ENCODE results near the gene PRPF38B. TPM values are rescaled to one million over a fixed set of nuclear protein-coding genes. Genes with fewer than 3 reads are reported as not detected.

PRPF38B gene
- total and polyA plus RNA-seq, 4 donors, result 9.5 to 20.9 (median 14.3) TPM

DNA sequence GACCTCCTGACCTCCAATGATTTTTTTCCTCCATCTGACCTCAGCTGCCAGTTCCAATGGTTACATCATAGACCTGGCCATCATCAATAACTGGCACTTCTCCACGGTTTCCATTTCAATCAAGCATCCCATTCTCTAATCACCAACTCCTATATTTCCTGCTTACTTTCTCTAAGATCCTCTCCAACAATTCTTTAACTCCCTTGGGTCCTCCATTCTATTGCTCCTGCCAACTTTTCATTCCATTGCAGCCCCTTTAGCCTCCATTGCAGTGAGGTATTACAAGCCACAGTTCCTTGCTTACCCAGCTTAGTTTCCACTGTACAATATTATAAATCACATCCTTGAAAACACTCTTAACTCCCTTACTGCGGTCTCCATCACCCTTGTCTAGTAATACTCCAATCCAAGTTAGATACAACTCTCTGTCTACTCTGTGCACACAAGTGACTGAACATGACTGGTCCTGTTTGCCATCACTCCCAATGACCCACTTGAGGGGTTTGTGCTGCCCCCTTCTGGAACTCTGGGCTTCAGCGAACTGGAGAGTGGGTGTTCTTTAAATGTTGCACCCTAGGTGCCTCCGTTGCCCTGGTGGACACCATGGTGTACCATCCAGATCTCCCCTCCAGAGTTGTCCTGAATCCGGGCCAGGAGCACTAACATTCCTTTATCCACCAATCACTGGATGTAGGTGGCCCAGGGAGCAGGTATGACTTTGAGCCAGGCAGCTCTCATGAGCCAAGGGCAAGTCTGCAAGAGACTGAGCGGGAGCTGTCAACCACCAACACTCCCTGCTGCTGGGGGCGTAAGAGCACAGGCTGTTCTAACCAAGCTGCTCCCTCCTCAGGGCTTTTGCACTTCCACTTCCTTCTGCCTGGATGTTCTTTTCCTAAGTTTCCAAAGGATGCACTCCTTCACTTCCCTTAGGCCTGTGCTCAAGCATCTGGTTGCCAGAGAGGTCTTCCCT is 16.9 kb downstream of the PRPF38B start:
- WGBS, result 73% methylated on average over 7 of the region's 7 CpGs
- Histone ChIP-seq H3K36me3 (ENCODE audit: control insufficient read depth in 4 of 4, insufficient read depth in 3 of 4, low read depth in 1 of 4, low read length in 3 of 4) (no peaks in the 10 kb centered on the region), H3K9ac (ENCODE audit: low read depth in 1 of 2, low read length in 2 of 2) (no peak overlapping the region), H3K9me3 (ENCODE audit: control insufficient read depth in 4 of 4, low read length in 3 of 4) (no peaks in the 10 kb centered on the region), H3K27me3 (ENCODE audit: control insufficient read depth in 4 of 4, insufficient read depth in 4 of 4, low read length in 3 of 4) (no peaks in the 10 kb centered on the region), H3K27ac (ENCODE audit: low read depth in 1 of 2, low read length in 2 of 2) (no peak overlapping the region), H3K4me1 (ENCODE audit: control insufficient read depth in 4 of 4, insufficient read depth in 4 of 4, low read length in 3 of 4) (no peaks in the 10 kb centered on the region), H3K4me3 (ENCODE audit: low read depth in 1 of 3, low read length in 3 of 3) (no peak overlapping the region)
- peak; percentile 41 for DNase-seq (ENCODE audit: low spot score)
- TF ChIP-seq RAD21 (IDR thresholded peaks at IDR 0.05) (peak; percentile 29 to 39), SP1 (IDR thresholded peaks at IDR 0.05) (no peak), NR2F2 (IDR thresholded peaks at IDR 0.05) (peak; percentile 18)

DNA sequence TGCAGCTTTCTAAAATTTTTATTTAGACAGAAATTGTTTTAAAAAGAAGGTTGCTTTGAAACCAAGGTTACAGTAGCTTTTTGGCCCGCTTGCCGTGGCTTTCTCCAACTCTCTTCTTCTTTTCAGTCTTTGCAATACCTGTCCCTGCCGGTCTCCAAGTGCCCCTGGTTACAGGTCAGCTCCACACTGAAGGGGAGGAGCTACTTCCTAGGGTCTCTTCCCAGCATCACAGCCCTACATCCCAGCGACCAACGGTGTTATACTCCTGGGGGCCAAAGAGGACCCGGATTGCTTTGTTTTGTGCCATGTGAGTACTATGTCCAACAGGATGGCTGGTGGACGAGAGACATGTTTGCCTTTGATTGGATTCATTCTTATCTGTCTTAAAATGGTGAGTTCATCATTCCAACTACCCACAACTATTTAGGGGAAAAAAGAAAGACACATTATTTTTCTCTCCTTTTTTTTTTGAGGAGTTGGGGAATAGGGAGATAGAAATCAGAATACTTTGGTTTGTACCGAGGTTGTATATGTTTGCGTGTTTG is 20.6 kb downstream of the PRPF38B start, which contains the start of gene FNDC7:
TSS of gene FNDC7 (plus strand) at position 303 of the 545 bp plus-strand sequence. CDS start at position 329, 26 bp downstream.
- DNase-seq (ENCODE audit: low spot score), result no peak
- TF ChIP-seq, protein P1, sequence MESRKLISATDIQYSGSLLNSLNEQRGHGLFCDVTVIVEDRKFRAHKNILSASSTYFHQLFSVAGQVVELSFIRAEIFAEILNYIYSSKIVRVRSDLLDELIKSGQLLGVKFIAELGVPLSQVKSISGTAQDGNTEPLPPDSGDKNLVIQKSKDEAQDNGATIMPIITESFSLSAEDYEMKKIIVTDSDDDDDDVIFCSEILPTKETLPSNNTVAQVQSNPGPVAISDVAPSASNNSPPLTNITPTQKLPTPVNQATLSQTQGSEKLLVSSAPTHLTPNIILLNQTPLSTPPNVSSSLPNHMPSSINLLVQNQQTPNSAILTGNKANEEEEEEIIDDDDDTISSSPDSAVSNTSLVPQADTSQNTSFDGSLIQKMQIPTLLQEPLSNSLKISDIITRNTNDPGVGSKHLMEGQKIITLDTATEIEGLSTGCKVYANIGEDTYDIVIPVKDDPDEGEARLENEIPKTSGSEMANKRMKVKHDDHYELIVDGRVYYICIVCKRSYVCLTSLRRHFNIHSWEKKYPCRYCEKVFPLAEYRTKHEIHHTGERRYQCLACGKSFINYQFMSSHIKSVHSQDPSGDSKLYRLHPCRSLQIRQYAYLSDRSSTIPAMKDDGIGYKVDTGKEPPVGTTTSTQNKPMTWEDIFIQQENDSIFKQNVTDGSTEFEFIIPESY (IDR thresholded peaks at IDR 0.05), result no peak
- TF ChIP-seq, protein P2, sequence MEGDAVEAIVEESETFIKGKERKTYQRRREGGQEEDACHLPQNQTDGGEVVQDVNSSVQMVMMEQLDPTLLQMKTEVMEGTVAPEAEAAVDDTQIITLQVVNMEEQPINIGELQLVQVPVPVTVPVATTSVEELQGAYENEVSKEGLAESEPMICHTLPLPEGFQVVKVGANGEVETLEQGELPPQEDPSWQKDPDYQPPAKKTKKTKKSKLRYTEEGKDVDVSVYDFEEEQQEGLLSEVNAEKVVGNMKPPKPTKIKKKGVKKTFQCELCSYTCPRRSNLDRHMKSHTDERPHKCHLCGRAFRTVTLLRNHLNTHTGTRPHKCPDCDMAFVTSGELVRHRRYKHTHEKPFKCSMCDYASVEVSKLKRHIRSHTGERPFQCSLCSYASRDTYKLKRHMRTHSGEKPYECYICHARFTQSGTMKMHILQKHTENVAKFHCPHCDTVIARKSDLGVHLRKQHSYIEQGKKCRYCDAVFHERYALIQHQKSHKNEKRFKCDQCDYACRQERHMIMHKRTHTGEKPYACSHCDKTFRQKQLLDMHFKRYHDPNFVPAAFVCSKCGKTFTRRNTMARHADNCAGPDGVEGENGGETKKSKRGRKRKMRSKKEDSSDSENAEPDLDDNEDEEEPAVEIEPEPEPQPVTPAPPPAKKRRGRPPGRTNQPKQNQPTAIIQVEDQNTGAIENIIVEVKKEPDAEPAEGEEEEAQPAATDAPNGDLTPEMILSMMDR (IDR thresholded peaks at IDR 0.05; ENCODE audit: low read depth, low read length, missing input control), result no peak
- TF ChIP-seq, protein P3, sequence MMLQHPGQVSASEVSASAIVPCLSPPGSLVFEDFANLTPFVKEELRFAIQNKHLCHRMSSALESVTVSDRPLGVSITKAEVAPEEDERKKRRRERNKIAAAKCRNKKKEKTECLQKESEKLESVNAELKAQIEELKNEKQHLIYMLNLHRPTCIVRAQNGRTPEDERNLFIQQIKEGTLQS (IDR thresholded peaks at IDR 0.05), result no peak
- TF ChIP-seq YY1 (IDR thresholded peaks at IDR 0.05) (no peak), FOXA2 (IDR thresholded peaks at IDR 0.05) (no peak), GABPA (IDR thresholded peaks at IDR 0.05 in 1 of 2, conservative IDR thresholded peaks at IDR 0.05 in 1 of 2) (no peak), RAD21 (IDR thresholded peaks at IDR 0.05) (no peak), SP1 (IDR thresholded peaks at IDR 0.05) (no peak), EGR1 (IDR thresholded peaks at IDR 0.05; ENCODE audit: low read depth in 2 of 2) (no peak), JUND (IDR thresholded peaks at IDR 0.05) (no peak), TAF1 (conservative IDR thresholded peaks at IDR 0.05) (no peak)
- Histone ChIP-seq H3K9ac (ENCODE audit: low read depth in 1 of 2, low read length in 2 of 2) (no peak within 1 kb of the TSS), H3K27me3 (ENCODE audit: control insufficient read depth in 4 of 4, insufficient read depth in 4 of 4, low read length in 3 of 4) (no peaks in the 10 kb centered on the region), H3K4me3 (ENCODE audit: low read depth in 1 of 3, low read length in 3 of 3) (no peak within 1 kb of the TSS), H3K9me3 (ENCODE audit: control insufficient read depth in 4 of 4, low read length in 3 of 4) (no peaks in the 10 kb centered on the region), H3K27ac (ENCODE audit: low read depth in 1 of 2, low read length in 2 of 2) (no peak within 1 kb of the TSS), H3K4me1 (ENCODE audit: control insufficient read depth in 4 of 4, insufficient read depth in 4 of 4, low read length in 3 of 4) (no peaks in the 10 kb centered on the region), H3K36me3 (ENCODE audit: control insufficient read depth in 4 of 4, insufficient read depth in 3 of 4, low read depth in 1 of 4, low read length in 3 of 4) (no peaks in the 10 kb centered on the region)
- WGBS, result 51% methylated on average over 9 of the region's 9 CpGs

Data from liver (tissue), 9 donors.